ENCODE data around the gene SH2B3.

The SH2B3 gene

DNA sequence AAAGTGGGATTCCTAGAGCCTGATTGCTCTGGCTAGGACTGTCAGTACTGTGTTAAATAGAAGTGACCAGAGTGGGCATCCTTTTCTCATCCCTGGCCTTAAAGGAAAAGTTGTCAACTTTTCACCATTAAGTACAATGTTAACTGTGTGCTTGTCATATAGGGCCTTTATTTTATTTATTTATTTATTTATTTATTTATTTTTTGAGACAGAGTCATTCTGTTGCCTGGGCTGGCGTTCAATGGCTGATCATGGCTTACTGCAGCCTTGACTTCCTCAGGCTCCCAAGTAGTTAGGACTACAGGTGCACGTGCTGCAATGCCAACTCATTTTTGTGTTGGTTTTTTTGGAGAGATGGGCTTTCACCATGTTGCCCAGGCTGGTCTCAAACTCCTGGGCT, 11.6 kb downstream of the SH2B3 start:
- H3K4me3 ChIP-seq (ENCODE audit: low read depth, low read length), result no peak overlapping the region
- TF ChIP-seq, protein P1, sequence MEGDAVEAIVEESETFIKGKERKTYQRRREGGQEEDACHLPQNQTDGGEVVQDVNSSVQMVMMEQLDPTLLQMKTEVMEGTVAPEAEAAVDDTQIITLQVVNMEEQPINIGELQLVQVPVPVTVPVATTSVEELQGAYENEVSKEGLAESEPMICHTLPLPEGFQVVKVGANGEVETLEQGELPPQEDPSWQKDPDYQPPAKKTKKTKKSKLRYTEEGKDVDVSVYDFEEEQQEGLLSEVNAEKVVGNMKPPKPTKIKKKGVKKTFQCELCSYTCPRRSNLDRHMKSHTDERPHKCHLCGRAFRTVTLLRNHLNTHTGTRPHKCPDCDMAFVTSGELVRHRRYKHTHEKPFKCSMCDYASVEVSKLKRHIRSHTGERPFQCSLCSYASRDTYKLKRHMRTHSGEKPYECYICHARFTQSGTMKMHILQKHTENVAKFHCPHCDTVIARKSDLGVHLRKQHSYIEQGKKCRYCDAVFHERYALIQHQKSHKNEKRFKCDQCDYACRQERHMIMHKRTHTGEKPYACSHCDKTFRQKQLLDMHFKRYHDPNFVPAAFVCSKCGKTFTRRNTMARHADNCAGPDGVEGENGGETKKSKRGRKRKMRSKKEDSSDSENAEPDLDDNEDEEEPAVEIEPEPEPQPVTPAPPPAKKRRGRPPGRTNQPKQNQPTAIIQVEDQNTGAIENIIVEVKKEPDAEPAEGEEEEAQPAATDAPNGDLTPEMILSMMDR (IDR thresholded peaks at IDR 0.05; ENCODE audit: low read depth, low read length), result no peak

DNA sequence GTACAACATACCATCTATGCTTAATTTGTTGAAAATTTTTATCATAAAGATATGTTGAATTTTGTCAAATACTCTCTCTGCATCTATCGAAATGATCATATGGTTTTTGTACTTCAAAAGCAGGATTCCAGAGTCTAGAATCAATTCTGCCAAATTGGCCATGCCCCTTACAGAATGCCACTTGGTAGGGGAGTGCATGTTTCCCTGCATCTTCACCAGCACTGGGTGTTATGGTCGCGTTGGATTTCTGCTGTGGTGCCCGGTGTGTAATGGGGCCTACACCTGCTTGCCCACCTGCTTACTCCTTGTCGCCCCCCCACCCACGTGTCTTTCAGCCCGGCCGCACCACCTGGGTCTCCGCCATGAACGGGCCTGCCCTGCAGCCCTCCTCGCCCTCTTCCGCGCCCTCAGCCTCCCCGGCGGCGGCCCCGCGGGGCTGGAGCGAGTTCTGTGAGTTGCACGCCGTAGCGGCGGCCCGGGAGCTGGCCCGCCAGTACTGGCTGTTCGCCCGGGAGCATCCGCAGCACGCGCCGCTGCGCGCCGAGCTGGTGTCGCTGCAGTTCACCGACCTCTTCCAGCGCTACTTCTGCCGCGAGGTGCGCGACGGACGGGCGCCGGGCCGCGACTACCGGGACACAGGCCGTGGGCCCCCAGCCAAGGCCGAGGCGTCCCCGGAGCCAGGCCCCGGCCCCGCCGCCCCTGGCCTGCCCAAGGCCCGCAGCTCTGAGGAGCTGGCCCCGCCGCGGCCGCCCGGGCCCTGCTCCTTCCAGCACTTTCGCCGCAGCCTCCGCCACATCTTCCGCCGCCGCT, 12.3 kb downstream of the SH2B3 start:
- TF ChIP-seq, protein P1 (IDR thresholded peaks at IDR 0.05; ENCODE audit: low read depth, low read length), result no peak
- no peak overlapping the region for H3K4me3 ChIP-seq (ENCODE audit: low read depth, low read length)

DNA sequence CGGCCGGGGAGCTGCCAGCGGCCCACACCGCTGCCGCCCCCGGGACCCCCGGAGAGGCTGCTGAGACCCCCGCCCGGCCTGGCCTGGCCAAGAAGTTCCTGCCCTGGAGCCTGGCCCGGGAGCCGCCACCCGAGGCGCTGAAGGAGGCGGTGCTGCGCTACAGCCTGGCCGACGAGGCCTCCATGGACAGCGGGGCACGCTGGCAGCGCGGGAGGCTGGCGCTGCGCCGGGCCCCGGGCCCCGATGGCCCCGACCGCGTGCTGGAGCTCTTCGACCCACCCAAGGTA, 12.8 kb downstream of the SH2B3 start:
- TF ChIP-seq, protein P1 (IDR thresholded peaks at IDR 0.05; ENCODE audit: low read depth, low read length), result no peak
- no peak overlapping the region for H3K4me3 ChIP-seq (ENCODE audit: low read depth, low read length)

DNA sequence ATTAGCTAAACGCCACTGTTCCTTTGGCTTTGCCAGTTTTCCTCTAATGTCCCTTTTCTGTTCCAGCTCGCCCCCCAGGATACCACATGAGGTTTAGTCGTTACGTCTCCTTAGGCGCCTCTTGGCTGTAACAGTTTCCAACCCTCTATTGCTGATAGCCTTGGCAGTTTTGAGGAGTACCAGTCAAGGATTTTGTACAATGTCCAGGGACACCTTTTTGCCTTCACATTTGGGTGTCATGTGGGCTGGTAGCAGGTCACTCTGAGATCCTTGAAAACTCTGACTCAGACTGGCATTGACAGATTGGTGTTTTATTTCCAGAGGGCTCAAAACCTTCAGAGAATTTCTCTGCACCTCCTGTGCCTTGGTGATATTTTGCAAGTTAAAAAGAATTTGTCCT, 14.1 kb downstream of the SH2B3 start:
- no peak overlapping the region for H3K4me3 ChIP-seq (ENCODE audit: low read depth, low read length)
- TF ChIP-seq, protein P1 (IDR thresholded peaks at IDR 0.05; ENCODE audit: low read depth, low read length), result no peak

DNA sequence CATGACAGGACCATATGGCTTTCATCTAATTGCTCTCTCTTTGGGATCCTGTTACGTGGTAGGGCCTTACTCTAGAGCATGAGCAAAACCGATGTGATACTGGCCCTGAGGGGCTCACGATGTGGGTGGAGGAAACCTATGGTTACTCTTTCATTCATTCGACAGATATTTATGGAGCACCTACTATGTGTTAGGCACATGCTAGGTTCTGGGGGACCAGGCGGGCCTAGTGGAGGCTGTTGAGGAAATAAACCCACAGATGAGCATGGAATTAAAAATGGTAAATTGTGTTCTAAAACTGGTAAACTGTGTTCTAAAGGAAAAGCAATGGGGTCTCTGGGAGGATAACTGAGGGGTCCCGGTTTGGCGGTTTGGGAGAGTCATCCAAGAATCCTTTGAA, 14.8 kb downstream of the SH2B3 start:
- TF ChIP-seq, protein P1 (IDR thresholded peaks at IDR 0.05; ENCODE audit: low read depth, low read length), result no peak
- H3K4me3 ChIP-seq (ENCODE audit: low read depth, low read length), result no peak overlapping the region

DNA sequence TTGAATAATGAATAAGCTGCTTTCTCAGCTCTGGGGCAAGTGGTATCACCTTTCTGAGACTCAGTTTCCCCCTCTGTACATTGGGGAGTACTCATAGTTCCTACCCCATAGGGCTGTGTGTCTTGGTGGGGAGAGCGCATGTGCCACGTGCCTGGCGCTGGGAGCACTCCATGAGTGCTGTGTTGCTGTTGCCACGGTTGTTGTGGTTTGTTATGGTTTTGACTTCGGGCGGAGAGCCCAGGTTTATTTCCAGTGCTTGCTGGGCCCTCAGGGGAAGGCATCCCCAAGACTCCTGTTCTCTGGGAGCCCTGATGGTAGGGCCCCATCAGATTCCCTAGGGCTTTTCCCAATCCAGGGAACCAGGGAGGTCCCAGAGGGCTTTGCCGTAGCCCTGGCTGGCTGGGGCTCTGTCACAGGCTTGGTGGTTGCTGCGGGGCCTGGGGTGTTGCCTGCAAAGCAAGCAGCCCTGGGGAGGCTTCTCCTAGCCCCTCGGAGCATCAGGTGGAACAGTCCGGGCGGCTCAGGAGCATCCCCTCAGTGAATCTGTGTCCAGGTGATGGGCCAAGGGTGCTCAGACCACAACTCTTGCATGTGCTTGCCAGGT, 18.6 kb downstream of the SH2B3 start:
- no peak overlapping the region for H3K4me3 ChIP-seq (ENCODE audit: low read depth, low read length)
- TF ChIP-seq, protein P1 (IDR thresholded peaks at IDR 0.05; ENCODE audit: low read depth, low read length), result no peak

DNA sequence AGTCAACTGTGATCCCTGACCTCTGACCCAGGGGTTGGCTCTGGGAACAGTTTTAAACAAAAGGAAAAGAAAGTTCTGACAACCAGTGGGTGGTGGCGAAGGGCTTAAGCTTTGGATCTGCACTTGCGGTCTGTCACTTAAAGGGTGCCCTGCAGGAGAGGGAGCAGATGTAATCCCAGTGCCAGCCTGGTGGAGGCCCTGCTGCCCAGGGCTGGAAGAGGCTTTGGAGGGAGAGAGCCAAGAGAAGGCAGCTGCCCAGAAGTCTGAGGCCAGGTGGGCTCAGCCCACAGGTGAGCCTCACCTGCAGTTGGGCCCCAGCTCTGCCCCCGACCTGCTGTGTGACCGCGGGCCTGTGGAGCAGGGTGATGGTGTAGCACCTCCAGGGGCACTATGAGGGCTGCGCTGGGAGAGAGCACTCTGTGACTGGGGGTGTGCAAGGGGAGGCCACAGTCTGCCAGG, 19.1 kb downstream of the SH2B3 start:
- H3K4me3 ChIP-seq (ENCODE audit: low read depth, low read length), result no peak overlapping the region
- TF ChIP-seq, protein P1 (IDR thresholded peaks at IDR 0.05; ENCODE audit: low read depth, low read length), result no peak

Data from WI38 (cell line).